Chondrocyte (in vitro differentiated cells): ENCODE results near the gene GIT2. TPM values are rescaled to one million over a fixed set of nuclear protein-coding genes. Genes with fewer than 3 reads are reported as not detected.

ENCODE experiments used
- DNase-seq: peaks from one replicate; pipeline ENCODE4 v3.0.0; 2021; ENCODE audit warnings: mixed read lengths, low spot score
- H3K27ac Mint-ChIP-seq: one replicate; pipeline ENCODE4 v1.8.0; 2021; ENCODE audit warnings: mild to moderate bottlenecking, moderate library complexity, mixed read lengths; ENCODE audit not compliant: unreplicated experiment
- H3K27me3 Mint-ChIP-seq: 2 replicates; pipeline ENCODE4 v1.8.0; 2021; ENCODE audit warnings: low read depth, mixed read lengths
- H3K36me3 Mint-ChIP-seq: 2 replicates; pipeline ENCODE4 v1.8.0; 2021; ENCODE audit warnings: low read depth, mixed read lengths
- H3K4me1 Mint-ChIP-seq: 2 replicates; pipeline ENCODE4 v1.8.0; 2021; ENCODE audit warnings: low read depth, mild to moderate bottlenecking, mixed read lengths
- H3K4me3 Mint-ChIP-seq: one replicate; pipeline ENCODE4 v1.8.0; 2021; ENCODE audit warnings: mild to moderate bottlenecking, moderate library complexity, mixed read lengths; ENCODE audit not compliant: unreplicated experiment
- H3K9me3 Mint-ChIP-seq: 2 replicates; pipeline ENCODE4 v1.8.0; 2021; ENCODE audit warnings: low read depth, mixed read lengths
- CTCF ChIP-seq: fragments of 200-600 bp; sonication (generic); IDR thresholded peaks from 2 replicates; pipeline ENCODE4 v1.5.0; 2021; ENCODE audit warnings: antibody characterized with exemption, mild to moderate bottlenecking, moderate library complexity
- total RNA-seq: library from RNA; stranded (reverse); gene quantifications from 3 replicates; pipeline ENCODE4 v1.2.1, GENCODE V29; 2021

GIT2 gene
- total RNA-seq, 1 donor from 2014 or later = 38.1 TPM

- no peak overlapping the region for H3K4me3 Mint-ChIP-seq
- no peaks in the 10 kb centered on the region for H3K27me3 Mint-ChIP-seq
- TF ChIP-seq CTCF = no peak
- H3K36me3 Mint-ChIP-seq = peaks cover 21% of the 10 kb centered on the region
- no peaks in the 10 kb centered on the region for H3K4me1 Mint-ChIP-seq
- H3K27ac Mint-ChIP-seq = no peak overlapping the region
- no peak for DNase-seq
- H3K9me3 Mint-ChIP-seq = no peaks in the 10 kb centered on the region
Measured at GRCh38 chr12:109967383-109968031, 28.7 kb downstream of the GIT2 start.

- Mint-ChIP-seq H3K4me3 (no peak overlapping the region), H3K9me3 (no peaks in the 10 kb centered on the region), H3K27me3 (no peaks in the 10 kb centered on the region), H3K36me3 (peaks cover 17% of the 10 kb centered on the region), H3K27ac (no peak overlapping the region), H3K4me1 (no peaks in the 10 kb centered on the region)
- no peak for TF ChIP-seq CTCF
- no peak for DNase-seq
Measured at GRCh38 chr12:109966546-109966945, 29.6 kb downstream of the GIT2 start.

DNA sequence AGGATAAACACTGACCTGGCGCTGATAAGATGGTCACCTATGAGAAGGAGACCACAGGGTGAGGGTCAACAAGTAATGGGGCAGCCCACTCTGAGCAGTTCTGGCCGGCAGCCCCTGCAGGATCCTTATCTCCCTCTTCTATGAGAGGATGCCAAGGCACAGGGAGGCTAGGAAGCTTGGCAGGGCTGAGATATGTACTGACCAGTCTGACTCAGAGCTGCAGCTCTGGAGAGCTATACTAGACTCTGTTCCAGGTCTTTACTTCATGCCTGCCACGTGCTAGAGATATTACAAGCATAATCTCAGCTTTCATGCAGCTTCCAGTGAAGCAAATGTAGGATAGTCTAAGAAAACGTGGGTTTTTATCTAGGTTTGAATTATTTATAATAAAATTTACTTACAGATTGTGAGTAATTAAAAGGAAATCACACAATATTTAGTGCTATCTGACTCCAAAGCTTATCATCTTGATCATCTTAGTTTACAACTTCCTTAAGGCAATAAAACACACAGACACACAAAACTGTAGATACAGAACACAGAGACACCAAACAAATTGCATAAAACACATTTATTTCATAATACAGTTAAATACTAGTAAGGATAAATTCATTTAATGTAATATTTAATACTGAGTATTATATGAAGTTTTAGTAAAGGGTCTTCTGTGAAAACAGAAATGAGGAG, 32.3 kb downstream of the GIT2 start:
- Mint-ChIP-seq H3K9me3 (no peaks in the 10 kb centered on the region), H3K4me1 (no peaks in the 10 kb centered on the region), H3K4me3 (no peak overlapping the region), H3K27me3 (no peaks in the 10 kb centered on the region), H3K27ac (no peak overlapping the region), H3K36me3 (peaks cover 19% of the 10 kb centered on the region)
- no peak for DNase-seq
- TF ChIP-seq CTCF = no peak

GRCh38 chr12:109963330-109963729, 32.8 kb downstream of the GIT2 start:
- no peaks in the 10 kb centered on the region for H3K9me3 Mint-ChIP-seq
- no peaks in the 10 kb centered on the region for H3K27me3 Mint-ChIP-seq
- no peaks in the 10 kb centered on the region for H3K4me1 Mint-ChIP-seq
- DNase-seq = no peak
- H3K36me3 Mint-ChIP-seq = peaks cover 21% of the 10 kb centered on the region
- TF ChIP-seq CTCF = no peak
- H3K27ac Mint-ChIP-seq = no peak overlapping the region
- no peak overlapping the region for H3K4me3 Mint-ChIP-seq

DNA sequence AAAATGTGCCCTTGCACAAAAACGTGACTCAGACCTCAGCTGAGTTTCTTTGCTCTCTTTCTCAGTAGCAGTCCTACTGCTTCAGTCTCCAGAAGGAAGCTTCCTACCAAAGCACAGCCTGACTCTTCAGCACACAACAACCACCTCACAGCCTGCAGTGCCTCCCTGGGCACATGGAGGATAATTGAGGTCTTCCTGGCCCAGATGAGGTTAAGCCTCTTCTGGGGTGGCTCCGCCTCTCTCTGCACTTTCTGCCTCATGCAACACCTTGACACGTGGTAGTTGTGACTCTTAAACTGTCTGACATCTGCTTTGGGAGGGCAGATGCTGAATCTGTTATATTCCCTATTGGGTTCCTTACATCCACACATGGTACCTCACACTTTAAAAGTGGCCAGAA, 33.8 kb downstream of the GIT2 start:
- Mint-ChIP-seq H3K4me3 (no peak overlapping the region), H3K36me3 (peaks cover 21% of the 10 kb centered on the region), H3K4me1 (no peaks in the 10 kb centered on the region), H3K27me3 (no peaks in the 10 kb centered on the region), H3K9me3 (no peaks in the 10 kb centered on the region), H3K27ac (no peak overlapping the region)
- no peak for TF ChIP-seq CTCF
- no peak for DNase-seq
